ENCODE data around the gene FHOD1.
A peak's percentile ranks its signal among the peaks of the same experiment; 100 is the strongest.

FHOD1 gene

DNA sequence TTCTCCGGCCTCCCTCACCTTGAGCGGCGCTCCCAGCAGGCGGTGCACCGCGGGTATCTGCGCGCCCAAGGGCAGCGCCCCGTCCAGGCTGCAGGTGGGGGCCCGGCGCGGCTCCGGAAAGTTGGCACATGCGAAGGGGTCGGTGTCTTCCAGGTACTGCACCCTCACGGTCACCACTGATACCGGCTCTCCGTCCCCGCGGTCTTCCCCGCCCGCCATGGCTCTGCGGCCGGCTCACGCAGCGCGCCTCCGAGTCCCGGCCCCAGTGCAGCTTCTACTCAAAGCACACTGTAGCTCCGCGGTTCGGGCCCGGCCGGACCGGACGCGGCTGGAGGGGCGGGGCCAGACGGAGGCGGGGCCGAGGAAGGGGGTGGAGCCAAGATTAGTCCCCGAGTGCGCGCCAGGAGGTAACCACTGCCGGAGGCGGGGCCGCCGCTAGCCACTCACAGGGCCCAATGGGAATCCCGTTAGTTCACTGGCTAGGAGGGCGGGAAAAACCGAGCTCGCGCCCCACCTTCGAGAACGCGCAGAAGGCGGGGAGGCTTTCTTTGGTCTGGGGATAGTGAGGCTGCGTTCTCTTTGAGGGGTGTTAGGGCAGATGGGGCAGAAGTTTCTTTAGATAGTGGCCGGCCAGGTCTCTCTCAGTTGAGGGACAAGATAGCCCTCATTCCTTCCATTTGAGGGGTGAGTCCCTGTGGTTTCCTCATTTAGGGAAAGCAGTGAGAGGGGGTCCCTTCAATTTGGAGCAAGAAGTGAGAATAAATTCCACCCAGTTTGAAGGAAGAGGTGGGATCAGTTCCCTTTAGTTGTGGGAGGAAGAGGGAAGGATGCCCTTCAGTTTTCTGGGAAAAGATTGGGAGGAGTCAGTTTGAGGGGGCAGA lies at the start of gene FHOD1:
FHOD1 (minus strand) TSS at position 290 of the 881 bp plus-strand sequence; CDS start at position 219, 71 bp downstream.
- peak; percentile 66 for ATAC-seq
- DNase-seq = peak; percentile 99

DNA sequence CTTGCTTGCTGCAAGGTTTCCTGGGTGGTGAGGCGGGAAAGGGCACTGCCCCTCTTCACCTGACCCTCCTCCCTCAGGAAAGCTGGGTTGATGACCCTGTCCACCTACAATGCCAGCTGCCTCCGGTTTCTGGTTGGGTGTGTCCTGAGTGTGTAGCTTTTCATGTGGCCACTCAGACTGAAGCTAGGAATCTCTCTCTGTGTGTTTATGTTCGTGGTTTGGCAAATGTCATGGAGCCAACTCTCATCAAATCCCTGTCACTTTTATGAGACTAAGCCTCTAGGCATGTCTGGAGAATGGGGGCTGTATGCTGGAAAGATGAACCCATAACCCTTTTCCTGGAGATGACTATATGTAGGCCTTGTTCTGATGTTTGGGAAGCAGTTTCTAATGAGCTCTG lies 49.1 kb upstream of the FHOD1 start:
- ATAC-seq (no peak), DNase-seq (no peak)

DNA sequence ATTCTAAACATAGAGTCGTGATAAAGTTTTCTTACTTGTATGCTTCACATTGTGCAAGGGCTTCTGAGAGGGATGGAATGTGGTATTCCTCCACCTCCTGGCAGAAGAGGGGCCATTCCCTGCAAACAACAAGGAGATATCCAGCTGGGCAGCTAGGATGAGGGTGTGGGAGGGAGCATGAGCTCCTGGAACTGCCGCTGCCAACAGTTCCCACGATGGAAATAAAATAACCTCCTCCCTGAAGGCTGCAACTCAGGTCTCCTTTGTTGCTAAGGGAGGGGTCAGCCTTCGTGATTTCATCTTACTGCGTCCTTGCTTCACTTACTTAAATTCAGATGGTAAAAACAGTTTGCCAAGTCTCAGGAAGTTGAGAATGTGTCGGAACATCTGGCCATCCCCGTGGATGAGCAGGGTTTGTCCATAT lies 47.7 kb upstream of the FHOD1 start:
- ATAC-seq = no peak
- no peak for DNase-seq

DNA sequence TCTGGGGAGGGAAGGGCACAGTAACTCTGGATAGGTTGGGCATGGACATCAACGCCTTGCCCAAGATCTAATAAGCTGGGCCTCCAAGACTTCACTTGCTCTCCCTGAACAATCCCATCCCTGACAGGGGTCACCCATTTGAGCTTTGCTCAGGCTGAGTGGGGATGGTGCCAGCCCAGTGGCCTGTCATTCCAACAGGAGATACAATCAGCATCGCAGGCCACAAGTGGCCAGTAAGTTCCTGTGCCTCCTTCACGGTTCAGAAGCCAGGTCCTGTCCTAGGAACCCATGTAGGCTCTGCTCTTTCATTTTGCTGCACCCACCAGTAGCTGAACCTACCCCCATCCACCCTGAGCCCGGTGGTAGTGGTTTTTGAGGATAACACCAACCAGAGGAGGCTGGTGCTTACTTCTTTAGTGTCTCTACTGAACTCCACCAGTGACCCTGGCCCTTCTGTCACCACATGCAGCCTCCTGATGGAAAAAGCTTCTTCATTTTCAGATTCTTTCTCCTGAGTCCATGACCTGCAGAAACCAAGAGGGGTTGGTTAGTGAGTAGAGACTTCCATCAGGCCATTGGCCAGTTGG lies 47.0 kb upstream of the FHOD1 start:
- no peak for DNase-seq
- ATAC-seq = no peak

DNA sequence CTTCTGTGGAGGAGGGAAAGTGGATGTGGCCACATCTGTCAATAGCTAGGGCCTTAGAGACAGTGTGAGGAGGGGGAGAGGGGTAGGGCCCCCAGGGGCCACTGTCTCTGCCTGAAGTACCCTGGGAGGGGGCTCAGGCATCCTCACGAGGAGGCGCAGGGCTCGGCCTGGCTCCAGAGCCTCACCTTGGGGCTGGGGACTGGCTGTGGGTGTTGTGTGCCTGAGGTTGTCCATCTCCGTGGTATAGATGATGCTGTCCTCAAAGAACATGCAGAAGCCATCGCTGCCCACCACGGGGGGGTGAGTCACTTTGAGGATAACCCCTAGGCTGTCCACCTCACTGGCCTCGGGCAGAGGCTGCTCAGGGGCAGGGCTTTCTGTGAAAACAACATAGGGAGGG lies 44.2 kb upstream of the FHOD1 start:
- DNase-seq (no peak), ATAC-seq (no peak)

DNA sequence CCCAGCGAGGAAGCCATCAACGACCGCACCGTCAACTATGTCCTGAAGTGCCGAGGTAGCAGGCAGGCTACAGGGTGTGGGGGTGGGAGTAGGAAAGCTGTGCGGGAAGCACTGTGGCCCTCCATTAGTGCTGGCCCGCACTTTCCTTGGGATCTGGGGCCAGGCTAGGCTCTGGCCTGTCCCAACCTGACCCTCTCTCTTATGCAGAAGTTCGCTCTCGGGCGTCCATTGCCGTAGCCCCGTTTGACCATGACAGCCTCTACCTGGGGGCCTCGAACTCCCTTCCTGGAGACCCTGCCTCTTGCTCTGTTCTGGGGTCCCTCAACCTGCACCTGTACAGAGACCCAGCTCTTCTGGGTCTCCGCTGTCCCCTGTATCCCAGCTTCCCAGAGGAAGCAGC lies 40.7 kb upstream of the FHOD1 start:
- DNase-seq = no peak
- no peak for ATAC-seq

DNA sequence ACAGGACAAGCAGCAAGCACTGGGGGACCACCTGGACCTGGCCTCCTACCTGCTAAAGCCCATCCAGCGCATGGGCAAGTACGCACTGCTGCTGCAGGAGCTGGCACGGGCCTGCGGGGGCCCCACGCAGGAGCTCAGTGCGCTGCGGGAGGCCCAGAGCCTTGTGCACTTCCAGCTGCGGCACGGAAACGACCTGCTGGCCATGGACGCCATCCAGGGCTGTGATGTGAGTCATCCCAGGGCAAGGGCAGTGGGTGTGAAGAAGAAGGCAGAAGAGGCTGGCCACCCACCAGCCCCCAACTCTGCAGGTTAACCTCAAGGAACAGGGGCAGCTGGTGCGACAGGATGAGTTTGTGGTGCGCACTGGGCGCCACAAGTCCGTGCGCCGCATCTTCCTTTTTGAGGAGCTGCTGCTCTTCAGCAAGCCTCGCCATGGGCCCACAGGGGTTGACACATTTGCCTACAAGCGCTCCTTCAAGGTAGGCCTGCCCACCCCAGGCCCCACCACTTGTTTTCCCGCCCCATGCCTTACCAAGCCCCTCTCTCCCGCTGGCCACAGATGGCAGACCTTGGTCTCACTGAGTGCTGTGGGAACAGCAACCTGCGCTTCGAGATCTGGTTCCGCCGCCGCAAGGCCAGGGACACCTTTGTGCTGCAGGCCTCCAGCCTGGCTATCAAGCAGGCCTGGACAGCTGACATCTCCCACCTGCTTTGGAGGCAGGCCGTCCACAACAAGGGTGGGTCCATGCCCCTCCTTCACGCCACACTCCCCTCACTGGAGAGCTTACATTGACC lies 39.4 kb upstream of the FHOD1 start:
- ATAC-seq = no peak
- DNase-seq = no peak

DNA sequence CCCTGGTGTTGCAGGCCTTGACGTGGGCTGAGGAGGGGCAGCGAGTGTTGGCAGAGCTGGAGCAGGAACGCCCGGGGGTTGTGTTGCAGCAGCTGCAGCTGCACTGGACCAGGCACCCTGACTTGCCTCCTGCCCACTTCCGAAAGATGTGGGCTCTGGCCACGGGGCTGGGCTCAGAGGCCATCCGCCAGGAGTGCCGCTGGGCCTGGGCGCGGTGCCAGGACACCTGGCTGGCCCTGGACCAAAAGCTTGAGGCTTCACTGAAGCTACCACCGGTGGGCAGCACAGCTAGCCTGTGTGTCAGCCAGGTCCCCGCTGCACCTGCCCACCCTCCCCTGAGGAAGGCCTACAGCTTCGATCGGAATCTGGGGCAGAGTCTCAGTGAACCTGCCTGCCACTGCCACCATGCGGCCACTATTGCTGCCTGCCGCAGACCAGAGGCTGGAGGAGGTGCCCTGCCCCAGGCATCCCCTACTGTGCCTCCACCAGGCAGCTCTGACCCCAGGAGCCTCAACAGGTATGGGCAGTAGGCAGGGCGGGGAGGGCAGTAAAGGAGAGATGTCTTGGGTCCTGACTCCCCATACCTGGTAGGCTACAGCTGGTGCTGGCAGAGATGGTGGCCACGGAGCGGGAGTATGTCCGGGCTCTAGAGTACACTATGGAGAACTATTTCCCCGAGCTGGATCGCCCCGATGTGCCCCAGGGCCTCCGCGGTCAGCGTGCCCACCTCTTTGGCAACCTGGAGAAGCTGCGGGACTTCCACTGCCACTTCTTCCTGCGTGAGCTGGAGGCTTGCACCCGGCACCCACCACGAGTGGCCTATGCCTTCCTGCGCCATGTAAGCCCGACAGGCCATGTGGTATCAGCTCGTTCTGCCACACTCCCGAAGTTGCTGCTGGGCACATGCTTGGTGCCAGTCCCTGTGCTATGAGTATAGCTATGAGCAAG lies 37.7 kb upstream of the FHOD1 start:
- DNase-seq (no peak), ATAC-seq (no peak)

DNA sequence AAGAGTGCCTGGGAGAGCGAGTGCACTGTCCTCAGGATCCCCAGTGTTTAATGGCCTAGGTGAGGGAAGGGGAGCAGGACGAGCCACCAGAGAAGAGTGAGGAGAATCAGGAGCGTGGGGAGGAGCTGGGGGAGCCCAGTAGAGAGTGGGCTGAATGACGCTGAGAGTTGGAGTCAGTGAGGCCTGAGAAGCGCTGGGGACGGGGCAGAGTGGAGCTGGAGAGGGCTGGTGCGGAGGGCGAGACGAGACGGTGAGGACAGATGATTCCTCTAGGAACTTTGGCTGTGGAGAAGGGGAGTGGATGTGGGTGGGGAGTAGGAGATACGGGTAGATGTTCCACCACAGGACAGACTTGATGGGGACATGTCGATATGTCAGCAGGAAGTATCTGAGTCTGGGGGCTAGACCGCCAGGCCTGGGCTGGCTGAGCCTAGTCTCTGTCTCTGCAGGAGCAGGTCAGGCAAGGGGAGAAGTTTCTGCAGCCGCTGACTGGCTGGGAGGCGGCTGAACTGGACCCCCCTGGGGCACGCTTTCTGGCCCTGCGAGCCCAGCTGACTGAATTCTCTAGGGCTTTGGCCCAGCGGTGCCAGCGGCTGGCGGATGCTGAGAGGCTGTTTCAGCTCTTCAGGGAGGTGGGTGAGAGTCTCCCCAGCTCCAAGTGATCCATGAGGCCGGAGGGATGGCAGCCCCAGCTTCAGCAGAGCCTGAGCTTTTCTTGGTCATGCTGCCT lies 36.7 kb upstream of the FHOD1 start:
- no peak for ATAC-seq
- no peak for DNase-seq

DNA sequence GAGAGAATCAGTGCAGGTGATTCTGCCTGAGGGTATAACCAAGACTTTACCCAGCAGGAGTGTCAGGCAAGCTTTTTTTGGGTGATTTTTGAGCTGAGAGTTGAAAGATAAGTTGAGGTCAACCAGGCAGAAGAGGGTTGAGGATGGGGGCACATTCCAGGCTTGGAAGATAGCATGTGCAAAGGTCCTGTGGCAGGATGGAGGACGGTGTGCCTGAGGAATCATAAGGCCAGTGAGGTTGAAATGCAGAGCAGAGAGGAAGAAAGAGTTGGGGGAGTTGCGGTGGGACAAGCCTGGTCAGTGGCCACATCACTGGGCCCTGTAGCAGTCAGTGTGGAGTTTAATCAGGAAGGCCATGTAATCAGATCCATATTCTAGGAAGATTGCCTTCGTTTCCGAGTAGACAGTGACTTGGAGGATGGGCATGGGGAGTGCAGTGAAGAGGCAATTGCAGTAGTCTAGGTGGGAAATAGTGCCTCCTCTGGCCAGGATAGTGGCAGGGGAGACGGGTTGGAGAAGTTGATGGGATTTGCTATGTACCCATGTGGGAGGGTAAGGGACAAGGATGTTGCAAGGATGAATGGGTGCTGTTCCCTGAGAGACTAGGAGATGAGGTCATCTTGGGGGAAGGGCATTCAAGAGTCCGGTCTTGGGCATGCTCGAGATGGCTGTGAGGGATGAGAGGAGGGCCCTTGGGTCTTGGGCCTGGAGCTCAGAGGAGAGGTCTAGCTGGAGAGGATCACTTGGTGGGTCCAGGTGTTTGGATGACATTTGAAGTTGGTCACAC lies 36.0 kb upstream of the FHOD1 start:
- ATAC-seq (no peak), DNase-seq (no peak)

DNA sequence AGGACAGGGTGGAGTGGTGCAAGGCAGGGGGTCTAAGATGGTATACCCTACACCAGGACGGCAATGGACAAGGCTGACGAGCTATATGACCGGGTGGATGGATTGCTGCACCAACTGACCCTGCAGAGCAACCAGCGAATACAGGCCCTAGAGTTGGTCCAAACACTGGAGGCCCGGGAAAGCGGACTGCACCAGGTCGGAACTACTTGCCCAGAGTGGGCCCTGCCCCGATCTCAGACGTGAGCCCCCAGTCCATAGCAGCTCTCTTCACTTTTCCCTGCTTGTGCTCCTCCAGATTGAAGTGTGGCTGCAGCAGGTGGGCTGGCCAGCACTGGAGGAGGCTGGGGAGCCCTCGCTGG lies 35.1 kb upstream of the FHOD1 start:
- ATAC-seq (no peak), DNase-seq (no peak)

DNA sequence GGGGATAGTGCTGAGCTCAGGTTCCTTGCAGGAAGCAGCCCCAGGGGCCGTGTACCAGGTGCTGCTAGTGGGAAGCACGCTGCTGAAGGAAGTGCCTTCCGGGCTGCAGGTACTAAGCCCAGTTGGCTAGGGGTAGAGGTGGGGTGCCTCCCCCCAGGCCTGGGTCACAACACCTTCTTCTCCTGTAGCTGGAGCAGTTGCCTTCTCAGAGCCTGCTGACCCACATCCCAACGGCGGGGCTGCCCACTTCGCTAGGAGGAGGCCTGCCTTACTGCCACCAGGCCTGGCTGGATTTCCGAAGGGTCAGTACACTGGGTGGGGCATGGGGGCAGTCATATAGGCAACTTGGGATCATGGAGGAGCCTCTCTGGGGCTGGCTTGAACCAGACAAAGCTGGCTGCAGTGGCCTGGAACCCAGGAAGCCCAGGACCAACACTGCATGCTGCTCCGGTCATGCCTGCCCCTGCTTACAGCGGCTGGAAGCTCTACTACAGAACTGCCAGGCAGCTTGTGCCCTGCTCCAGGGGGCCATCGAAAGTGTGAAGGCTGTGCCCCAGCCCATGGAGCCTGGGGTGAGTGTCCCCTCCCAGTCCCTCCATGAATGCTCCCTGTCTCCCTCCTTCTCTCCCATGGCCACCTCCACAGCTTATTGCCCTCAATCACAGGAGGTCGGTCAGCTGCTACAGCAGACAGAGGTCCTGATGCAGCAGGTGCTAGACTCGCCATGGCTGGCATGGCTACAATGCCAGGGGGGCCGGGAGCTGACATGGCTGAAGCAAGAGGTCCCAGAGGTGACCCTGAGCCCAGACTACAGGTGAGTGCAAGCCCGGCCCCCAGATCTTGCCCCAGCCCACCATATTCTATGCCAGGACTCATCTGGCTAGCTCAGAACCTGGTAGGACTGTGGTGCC lies 34.5 kb upstream of the FHOD1 start:
- DNase-seq (no peak), ATAC-seq (no peak)

DNA sequence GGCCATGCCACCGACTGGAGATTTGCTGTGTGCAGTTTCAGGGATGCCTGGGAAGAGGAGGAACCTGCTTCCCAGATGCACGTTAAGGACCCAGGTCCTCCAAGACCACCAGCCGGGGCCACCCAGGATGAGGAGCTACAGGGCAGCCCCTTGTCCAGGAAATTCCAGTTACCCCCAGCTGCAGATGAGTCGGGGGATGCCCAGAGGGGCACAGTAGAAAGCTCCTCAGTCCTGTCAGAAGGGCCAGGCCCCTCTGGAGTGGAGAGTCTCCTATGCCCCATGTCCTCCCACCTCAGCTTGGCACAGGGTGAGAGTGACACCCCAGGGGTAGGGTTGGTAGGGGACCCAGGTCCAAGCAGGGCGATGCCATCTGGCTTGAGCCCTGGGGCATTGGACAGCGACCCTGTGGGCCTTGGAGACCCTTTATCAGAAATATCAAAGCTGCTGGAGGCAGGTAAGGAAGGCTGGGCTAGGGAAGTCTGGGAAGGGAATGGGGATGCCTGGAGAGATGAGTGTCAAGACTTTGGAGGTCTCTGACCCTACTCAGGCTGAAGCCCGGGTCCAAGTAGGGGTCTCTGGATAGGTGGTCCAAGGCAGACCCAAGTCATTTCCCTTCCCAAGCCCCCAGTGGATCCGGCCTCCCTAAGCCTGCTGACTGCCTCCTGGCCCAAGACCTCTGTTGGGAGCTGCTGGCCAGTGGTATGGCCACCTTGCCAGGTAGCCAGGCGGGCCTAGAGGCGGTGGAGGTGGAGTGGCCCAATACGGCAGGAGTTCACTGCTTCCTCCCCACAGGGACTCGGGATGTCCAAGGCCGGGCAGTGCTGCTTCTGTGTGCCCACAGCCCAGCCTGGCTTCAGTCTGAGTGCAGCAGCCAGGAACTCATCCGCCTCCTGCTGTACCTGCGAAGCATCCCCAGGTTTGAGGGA lies 33.1 kb upstream of the FHOD1 start:
- DNase-seq = no peak

DNA sequence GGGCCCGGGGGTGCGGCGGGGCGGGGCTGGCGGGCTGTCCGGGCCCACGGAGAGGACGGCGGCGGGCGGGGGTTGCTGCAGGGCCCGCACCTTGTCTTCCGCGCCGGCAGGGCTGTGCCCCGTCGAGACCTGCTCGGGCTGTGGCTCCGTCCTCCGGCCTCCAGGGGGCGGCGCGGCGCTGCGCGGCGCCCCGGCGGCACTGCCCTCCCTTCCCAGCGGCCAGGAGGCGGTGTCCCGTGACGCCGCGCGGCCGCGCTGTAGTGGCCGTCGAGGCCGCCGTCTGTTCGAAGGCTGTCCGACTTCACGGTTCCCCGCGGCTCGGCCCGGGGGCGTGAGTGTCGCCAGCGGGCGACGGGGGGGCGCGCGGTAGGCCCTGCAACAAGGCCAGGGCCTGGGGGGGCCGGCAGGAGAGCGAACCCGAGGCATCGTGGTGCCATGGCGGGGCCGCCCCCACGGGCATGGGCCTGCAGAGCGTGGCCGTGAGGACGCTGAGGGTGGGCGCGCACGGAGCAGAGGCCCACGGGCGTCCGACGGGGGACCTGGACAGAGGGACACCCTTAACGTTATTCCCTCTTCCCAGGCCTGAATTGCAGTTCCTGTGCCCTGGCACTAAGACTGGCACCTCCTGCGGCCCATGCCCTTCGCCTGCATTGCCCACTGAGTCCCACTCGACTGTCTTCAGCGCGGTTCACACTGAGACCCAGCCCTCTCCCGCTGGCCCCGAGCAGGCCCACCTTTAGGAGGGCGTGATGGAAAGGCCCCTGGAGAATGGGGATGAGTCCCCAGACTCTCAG lies 32.2 kb upstream of the FHOD1 start, which contains the start of gene PLEKHG4:
PLEKHG4 (plus strand) TSS at position 237 of the 794 bp plus-strand sequence; CDS start at position 750, 513 bp downstream.
- DNase-seq (peak; percentile 89), ATAC-seq (peak; percentile 91)

More for the DNA sequence above, 33.1 kb upstream of the FHOD1 start:
- no peak for ATAC-seq

DNA sequence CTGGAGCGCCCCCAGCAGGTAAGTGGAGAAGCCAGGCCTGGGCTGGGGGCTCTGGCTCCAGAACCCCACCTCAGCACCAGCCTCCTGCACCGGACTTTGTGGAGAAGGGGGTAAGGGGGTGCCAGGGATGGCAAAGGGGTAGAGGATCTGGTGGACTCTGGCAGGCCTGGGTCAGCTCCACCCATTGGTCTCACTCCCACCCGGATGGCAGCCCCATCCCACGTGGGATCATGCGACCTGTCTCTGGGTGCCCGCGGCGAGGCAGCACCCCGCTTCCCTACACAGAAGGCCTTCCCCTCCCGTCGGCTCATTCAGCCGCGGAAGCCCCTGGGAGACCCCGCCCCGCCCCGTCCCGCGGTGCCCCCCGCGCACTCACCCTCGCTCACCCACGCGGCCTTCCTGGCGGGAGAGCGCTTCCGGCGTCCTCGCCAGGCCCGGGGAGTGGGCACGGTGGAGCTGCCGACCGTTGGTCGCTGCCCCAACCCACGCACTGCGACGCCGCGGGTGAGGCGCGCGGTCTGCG lies 31.6 kb upstream of the FHOD1 start:
- ATAC-seq = peak; percentile 60
- DNase-seq = no peak

DNA sequence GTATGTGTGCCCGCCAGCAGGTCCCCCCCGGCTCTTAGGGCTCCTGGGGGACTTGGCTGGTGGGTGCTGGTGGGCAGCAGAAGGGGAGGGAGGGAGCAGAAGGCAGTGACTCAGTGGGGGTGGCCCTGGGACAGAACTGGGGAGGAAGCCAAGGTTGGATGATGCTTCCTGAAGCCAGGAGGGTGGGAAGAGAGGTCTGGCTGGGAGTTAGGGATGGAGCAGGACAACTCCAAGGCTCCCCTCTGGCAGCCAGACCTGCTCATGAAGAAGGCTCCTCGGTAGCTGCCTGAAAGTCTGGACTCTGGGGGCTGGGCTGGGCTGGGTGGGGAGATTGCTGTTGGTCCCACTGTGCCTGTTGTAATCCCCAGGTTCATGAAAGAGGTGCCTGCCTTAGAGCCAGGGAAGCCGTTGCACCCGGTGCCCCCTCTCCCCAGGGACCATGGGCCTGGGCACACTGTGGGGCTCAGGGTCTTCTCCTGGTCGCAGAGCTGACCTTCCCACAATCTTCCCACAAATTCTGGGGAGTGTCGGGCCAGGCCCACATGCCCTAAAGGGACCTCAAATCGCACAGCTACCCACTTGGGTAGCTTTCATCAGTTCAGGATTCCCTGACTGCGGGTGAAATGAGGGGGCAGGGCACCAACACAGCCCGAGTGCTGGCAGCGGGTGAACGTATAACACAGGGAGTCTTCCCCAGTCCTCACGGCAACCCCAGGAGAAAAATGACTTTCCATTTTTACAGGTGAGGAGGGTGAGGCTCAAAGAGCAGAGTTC lies 30.9 kb upstream of the FHOD1 start:
- ATAC-seq = peak; percentile 0
- DNase-seq = peak; percentile 24
